Caki2 (cell line): ENCODE results near the gene ZMIZ2. TPM values are rescaled to one million over a fixed set of nuclear protein-coding genes. Genes with fewer than 3 reads are reported as not detected.
"Not testable (repeated sequence)": the region's sequence is repeated elsewhere in the genome, so short reads cannot be mapped to it uniquely, and the experiment has no call there.

Source experiments
- DNase-seq: peaks from one replicate; pipeline ENCODE4 v3.0.0-alpha.2; 2015; ENCODE audit warnings: low read depth
- in situ Hi-C: cut with HindIII; loops from 2 replicates; pipeline ENCODE4 v1.10.0; 2016; ENCODE audit warnings: low sequenced_read_pairs, low pct_unique_long_range_greater_than_20kb, mixed read lengths
- total RNA-seq: library from RNA; depleted of rRNA; stranded (reverse); fragments of >200 nt; shearing (Covaris generic); gene quantifications from 2 replicates; pipeline ENCODE4 v1.2.3, GENCODE V29; 2014; ENCODE audit warnings: low replicate concordance; rRNA removed

Gene ZMIZ2, protein sequence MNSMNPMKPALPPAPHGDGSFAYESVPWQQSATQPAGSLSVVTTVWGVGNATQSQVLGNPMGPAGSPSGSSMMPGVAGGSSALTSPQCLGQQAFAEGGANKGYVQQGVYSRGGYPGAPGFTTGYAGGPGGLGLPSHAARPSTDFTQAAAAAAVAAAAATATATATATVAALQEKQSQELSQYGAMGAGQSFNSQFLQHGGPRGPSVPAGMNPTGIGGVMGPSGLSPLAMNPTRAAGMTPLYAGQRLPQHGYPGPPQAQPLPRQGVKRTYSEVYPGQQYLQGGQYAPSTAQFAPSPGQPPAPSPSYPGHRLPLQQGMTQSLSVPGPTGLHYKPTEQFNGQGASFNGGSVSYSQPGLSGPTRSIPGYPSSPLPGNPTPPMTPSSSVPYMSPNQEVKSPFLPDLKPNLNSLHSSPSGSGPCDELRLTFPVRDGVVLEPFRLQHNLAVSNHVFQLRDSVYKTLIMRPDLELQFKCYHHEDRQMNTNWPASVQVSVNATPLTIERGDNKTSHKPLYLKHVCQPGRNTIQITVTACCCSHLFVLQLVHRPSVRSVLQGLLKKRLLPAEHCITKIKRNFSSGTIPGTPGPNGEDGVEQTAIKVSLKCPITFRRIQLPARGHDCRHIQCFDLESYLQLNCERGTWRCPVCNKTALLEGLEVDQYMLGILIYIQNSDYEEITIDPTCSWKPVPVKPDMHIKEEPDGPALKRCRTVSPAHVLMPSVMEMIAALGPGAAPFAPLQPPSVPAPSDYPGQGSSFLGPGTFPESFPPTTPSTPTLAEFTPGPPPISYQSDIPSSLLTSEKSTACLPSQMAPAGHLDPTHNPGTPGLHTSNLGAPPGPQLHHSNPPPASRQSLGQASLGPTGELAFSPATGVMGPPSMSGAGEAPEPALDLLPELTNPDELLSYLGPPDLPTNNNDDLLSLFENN
- total RNA-seq: 4.6 and 20.0 TPM in 2 replicates

DNA sequence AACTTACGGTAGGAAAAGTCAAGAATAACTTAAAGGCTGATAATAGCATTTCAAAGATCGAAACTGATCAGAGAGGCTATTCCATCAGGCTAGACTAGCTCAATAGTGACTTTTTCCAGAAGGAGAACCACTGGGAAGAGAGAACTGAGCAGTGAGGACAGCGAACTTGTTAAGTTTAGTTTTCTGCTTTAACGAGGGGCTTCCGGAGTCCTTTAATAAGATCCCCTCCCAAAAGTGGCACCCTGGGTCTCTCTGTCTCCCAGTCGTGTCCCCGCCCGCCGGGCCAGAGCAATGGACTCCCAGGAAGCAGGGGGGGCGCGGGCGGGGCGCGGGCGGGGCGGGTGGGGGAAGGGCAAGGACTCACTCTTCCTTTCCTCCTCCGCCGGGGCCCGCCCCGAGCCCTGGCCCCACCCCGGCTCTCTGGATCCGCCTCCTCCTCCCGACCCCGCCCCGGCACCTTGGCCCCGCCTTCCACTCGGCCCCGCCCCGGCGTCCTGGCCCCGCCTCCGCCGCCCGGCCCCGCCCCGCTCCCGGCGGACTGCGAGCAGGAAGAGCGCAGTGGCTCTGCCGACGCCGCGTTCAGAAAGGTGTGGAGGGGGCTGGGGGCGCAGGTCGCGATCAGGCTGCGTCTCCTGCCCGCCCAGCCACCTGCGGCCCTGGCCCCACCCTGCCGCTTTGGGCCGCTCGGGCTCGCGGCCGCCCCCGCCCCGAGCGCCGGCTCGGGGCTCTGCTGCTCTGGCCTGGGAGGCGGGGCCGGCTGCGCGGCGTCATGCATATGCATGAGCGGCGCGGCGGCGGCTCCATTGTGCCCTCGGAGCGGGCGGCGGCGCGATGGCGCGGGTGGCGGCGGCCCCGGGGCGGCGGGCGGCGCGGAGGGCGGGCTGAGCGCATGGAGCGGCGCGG lies at the start of gene ZMIZ2:
Gene ZMIZ2 (plus strand): TSS at position 803 of the 903 bp plus-strand sequence. CDS start 7,403 bp downstream, outside the sequence.
- in situ Hi-C loops: no loop called here
- peak; percentile 88 for DNase-seq

DNA sequence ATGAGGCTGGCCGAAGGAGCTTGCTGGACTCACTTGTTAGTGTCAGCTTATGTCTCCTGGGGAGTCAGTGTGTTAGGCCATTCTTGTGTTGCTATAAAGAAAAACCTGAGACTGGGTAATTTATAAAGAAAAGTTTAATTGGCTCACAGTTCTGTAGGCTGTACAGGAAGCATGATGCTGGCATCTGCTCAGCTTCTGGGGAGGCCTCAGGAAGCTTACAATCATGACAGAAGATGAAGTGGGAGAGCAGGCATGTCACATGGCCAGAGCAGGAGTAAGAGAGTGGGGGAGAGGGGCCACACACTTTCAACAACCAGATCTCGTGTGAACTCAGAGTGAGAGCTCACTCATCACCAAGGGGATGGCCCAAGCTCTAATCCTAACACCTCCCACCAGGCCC lies 49.0 kb upstream of the ZMIZ2 start:
- DNase-seq, in situ Hi-C loops: not testable (repeated sequence)

DNA sequence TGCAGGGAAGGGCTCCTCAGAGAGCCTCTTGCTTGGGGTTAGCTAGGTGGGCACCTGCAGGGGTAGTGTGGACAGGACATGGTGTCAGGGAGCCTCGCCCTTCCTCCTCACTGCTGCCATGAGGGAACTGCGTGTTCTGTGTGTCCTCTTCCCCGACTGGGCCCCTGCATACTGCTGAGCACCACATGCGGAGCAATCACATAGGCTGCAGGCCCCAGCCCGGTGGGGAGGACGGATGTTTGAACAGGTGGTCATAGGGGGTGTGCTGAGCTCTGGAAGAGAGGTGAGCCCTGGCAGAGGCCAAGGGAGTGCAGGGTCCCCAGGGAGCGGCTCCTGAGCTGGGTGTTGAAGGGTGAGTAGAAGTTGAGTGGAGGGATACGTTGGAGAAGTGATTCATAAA lies 48.3 kb upstream of the ZMIZ2 start:
- DNase-seq: no peak
- in situ Hi-C loops: no loop called here

DNA sequence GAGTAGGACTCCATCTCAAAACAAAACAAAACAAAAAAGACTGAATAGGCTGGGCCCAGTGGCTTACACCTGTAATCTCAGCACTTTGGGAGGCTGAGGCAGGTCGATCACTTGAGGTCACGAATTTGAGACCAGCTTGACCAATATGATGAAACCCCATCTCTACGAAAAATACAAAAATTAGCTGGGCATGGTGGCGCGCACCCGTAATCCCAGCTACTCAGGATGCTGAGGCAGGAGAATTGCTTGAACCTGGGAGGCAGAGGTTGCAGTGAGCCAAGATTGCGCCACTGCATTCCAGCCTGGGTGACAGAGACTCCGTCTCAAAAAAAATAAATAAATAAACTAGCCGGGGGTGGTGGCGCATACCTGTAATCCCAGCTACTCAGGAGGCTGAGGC lies 45.3 kb upstream of the ZMIZ2 start:
- DNase-seq, in situ Hi-C loops: not testable (repeated sequence)

DNA sequence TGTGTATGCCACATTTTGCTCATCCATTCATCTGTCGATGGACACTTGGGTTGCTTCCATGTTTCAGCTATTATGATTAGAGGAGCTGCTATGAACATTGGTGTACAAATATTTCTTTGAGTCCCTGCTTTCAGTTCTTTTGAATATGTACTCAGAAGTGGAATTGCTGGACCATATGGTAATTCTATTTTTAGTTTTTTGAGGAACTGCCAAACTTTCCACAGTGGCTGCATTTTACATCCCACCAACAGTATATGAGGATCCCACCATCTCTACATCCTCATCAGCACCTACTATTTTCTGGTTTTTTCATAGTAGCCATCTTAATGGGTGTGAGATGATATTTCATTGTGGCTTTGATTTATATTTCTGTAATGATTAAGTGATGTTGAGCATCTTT lies 44.7 kb upstream of the ZMIZ2 start:
- no peak for DNase-seq
- in situ Hi-C loops: no loop called here

DNA sequence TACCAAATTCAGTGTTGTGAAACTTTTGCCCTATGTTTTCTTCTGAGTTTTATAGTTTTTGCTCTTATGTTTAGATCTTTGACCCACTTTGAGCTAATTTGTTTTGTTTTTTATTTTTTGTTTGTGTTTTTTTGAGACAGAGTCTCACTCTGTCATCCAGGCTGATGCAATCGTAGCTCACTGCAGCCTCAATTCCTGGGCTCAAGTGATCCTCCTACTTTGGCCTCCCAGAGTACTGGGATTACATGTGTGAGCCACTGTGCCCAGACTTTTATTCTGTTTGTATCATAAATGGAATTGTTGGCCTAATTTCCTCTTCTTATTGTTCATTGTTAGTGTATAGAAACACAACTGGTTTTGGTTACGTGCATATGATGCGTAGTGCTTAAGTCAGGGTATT lies 43.2 kb upstream of the ZMIZ2 start:
- in situ Hi-C loops: no loop called here

DNA sequence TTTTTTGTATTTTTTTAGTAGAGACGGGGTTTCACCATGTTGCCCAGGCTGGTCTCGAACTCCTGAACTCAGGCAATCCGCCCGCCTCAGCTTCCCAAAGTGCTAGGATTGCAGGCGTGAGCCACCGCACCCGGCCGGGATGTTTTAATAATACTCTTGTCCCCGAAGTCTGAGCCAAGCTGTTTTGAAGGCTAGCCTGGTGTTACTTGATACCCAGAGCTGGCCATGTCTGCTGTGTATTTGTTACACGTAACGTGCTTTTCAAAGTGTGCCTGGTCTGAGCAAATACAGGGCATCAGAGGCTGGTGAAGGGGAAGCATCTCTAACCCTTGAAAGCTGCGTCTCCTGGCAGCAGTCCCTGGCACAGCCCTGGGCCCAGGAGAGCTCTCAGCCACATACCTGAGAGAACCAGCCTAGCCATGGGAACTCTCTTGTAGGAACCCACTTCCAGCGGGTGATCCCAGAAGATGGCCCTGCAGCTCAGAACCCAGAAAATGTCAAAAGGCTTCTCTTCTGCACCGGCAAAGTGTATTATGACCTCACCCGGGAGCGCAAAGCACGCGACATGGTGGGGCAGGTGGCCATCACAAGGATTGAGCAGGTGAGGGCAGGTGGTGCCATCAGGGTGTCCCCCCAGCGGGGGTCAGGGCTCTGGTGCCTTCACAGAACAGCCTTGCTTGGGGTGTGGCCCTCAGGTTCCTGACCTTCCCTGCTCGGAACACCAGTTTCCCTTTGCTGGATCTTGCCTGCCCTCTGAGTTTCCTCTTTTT lies 41.7 kb upstream of the ZMIZ2 start:
- no peak for DNase-seq
- in situ Hi-C loops: no loop called here

More for the DNA sequence above, 43.2 kb upstream of the ZMIZ2 start:
- no peak for DNase-seq

DNA sequence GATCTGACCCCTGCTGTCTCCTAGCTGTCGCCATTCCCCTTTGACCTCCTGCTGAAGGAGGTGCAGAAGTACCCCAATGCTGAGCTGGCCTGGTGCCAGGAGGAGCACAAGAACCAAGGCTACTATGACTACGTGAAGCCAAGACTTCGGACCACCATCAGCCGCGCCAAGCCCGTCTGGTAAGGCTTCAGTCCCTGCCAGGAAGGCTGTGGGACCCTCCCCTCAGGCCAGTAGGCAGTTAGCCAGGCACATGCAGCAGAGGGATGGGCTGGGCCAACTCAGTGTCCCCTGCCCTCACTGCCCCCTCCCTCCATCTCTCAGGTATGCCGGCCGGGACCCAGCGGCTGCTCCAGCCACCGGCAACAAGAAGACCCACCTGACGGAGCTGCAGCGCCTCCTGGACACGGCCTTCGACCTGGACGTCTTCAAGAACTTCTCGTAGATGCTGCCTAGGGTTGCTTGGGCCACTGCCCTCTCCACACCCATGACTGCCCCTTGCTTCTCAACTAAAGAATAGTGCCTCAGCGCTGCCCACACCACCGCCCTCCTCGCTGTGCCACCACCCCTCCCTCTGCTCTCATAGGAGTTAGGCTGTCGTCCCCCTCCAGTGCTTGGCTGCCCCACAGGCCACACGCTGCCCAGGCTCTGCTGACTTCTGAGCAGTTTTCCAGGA lies 41.0 kb upstream of the ZMIZ2 start:
- no peak for DNase-seq
- in situ Hi-C loops: no loop called here

DNA sequence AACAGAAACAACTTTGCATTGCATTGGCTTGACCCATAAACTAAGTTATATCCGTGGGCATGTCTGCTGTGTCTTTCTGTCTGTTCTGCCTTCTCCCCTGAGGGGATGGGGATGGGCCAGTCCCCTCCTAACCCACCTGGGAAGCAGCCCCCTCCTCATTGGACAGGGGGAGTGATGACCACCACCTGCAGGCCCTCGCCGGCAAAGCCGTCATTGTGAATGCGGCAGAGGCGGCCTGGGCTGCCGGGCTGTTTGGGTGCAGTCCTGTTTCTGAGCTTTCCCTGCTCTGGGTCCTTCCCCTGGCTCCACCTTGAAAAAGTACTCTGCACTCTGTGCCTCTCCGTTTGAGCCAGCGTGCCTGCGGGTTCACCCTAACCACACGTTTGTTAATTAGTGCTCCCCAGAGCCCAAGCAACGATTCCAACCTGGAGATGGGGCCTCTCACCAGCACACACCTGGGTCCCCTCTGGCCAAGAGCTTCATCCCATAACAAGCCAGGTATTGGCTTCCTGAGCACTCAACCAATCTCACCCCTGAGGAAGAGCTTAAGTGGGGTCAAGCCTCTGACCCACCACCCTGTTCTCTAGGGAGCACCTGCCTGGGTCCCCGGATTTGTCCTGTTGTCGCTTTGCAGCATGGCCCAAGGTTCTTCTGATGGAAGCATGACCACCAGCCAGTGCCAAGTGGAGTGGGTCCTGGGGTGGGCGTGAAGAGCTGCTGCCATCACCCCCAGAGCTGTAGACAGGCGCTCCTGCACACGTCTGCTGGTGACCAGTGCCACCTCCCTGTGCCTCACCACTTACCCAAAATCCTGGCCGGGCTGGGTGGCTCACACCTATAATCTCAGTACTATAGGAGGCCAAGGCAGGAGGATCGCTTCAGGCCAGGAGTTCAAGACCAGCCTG lies 39.4 kb upstream of the ZMIZ2 start:
- in situ Hi-C loops: no loop called here
- no peak for DNase-seq

DNA sequence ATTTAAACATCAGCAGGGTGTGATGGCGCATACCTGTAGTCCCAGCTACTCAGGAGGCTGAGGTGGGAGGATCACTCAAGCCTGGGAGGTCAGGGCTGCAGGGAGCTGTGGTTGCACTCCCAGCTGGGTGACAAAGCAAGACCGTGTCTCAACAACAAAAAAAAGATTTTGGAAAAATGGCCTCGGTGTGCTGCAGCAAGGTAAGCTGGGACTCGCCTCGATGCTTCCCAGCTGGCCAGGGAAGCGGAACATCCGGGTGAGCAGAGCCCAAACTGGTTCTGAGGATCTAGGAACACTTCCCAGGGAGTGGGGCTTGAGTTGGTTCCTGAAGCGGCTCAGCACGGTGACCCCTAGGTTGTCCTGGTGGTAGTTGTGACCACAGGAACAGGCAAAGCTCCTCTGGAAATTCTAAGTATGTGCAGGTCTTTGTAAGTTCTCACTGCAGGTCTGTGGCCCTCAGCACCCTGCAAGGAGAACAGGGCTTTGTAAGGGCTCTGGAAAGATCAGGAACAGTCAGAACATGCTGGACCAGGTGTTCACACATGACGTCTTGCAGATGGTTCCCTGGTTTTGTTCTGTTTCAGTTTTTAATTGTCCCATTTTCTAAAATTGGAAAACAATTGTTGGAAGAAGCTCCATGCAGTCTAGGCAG lies 38.6 kb upstream of the ZMIZ2 start:
- in situ Hi-C loops: no loop called here
- no peak for DNase-seq

DNA sequence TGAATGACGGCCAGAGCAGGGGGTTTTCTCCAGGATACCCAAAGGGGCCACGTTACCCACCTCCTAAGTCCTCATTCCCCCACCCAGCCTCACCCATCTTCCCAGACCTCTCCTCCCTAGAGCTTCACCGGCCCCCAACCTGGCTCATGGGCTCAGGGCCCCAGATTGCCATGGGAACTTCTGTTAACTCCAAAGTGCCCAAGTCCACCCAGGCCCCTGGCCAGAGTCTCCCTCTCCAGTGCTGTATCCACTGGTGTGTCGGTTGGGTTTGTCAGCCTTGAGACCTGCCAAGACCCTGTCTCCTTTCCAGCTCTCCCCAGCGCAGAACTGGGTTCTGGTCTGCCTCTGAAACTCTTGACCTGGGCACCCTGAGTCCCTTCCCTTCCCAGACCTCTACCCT lies 37.1 kb upstream of the ZMIZ2 start:
- in situ Hi-C loops: no loop called here

DNA sequence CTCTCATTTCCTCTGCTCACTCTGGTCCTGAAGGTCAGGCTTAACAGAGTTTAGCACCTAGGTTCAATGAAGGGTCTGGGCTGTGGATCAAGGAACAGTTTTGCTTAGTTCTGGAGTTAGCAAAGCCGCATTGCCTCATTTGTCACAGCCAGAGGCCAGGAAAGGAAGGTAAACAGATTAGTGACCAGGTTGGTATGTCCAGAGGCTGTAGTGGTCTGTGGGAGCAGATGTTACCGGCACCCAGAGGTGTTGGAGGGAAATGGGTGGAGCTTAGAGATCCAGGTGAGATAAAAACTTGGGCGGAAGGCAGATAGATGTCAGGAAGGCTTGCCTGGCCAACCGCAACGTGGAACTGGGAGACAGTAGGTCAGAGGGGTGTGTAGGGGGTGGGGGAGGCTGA lies 36.6 kb upstream of the ZMIZ2 start:
- in situ Hi-C loops: no loop called here
- DNase-seq: no peak

More for the DNA sequence above, 37.1 kb upstream of the ZMIZ2 start:
- DNase-seq: no peak

DNA sequence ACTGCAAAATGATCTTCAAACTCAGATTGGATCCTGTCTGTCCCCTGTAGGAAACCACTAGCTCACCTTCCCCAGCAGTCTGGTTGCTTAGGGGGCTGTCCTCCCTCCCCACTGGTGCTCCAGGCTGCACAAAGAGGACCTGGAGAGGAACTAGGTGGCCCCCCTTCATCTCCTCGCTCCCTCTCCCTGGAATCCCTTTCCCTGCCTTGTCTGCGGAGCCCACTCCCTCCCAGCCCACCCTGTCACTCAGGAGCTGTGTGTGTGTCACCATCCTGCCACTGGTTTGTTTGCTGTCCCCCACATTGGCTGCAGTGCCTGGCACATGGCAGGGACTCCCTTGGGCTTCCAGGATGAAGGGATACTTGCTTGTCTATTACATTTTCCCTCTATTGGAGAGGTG lies 35.5 kb upstream of the ZMIZ2 start:
- in situ Hi-C loops: no loop called here

DNA sequence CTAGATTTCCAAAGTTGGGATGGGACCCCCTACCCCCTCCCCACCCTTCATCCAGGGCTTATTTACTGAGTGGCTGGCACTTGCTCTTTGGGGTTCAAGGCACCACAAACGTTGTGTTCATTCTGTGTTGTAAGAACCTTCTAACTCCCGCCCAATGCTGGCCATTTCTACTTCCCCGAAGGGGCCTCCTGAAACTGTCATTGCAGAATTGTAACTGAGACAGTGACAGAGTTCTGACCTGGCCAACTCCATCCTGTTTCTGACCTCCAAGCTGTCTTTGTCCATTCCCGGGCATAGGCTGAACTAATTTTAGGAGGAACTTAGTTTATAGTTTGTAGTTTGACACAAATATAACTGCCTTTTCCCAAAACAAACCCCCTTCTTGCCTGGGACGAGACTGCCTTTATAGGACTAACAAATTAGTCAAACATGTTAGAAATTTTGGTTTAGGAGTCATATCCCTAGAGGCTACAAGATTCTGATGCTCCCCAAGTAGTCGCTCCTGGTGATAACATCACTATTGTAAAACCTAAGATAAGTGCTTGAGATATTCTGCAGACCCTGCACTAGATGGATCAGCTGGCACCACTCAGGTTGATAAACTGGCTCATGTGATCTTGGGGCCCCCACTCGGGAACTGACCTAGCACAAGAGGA lies 34.8 kb upstream of the ZMIZ2 start:
- DNase-seq: no peak
- in situ Hi-C loops: no loop called here

More for the DNA sequence above, 35.5 kb upstream of the ZMIZ2 start:
- DNase-seq: no peak

DNA sequence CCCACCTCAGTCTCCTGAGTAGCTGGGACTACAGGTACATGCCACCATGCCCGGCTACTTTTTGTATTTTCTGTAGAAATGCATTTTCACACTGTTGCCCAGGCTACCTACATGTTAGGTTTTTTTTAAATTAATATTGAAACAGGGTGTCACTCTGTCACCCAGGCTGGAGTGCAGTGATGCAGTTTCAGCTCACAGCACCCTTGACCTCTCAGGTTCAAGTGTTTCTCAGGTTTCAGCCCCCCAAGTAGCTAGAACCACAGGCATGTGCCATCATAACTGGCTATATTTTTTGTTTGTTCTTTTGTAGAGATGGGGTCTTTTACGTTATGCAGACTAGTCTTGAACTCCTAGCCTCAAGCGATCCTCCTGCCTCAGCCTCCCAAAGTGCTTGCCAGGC lies 32.4 kb upstream of the ZMIZ2 start:
- in situ Hi-C loops: no loop called here

More for the DNA sequence above, 32.4 kb upstream of the ZMIZ2 start:
- DNase-seq: no peak
